ENCODE data around the gene ARFIP1. TPM values are rescaled to one million over a fixed set of nuclear protein-coding genes. Genes with fewer than 3 reads are reported as not detected.

ARFIP1 gene
- total and polyA plus RNA-seq, 9 of the 15 experiments (the other 6 are each of a cell fraction or from before 2014, with no cell fraction given): 14.1 to 25.1 (median 20.9) TPM

DNA sequence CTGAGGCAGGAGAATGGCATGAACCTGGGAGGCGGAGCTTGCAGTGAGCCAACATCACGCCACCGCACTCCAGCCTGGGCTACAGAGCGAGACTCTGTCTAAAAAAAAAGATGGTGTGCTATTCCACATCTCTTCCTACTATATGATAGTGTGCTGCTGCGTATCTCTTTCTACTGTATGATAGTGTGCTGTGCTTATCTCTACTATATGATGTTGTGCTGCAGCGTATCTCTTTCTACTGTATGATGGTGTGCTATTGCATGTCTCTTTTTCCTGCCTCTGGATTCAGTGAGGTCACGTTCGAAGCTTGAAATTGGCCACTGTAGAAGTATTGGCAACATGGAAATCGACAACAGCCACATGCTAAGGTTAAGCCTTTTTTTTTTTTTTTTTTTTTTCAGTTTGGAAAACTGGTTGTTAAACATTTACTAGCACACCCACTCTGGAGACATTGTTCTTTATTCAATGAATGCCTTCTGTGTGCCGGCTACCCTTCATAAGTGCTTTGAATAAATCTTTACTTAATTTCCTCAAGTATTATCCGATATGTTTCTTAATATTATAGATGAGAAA, 31.0 kb downstream of the ARFIP1 start (continued):
- TF ChIP-seq, protein P1, sequence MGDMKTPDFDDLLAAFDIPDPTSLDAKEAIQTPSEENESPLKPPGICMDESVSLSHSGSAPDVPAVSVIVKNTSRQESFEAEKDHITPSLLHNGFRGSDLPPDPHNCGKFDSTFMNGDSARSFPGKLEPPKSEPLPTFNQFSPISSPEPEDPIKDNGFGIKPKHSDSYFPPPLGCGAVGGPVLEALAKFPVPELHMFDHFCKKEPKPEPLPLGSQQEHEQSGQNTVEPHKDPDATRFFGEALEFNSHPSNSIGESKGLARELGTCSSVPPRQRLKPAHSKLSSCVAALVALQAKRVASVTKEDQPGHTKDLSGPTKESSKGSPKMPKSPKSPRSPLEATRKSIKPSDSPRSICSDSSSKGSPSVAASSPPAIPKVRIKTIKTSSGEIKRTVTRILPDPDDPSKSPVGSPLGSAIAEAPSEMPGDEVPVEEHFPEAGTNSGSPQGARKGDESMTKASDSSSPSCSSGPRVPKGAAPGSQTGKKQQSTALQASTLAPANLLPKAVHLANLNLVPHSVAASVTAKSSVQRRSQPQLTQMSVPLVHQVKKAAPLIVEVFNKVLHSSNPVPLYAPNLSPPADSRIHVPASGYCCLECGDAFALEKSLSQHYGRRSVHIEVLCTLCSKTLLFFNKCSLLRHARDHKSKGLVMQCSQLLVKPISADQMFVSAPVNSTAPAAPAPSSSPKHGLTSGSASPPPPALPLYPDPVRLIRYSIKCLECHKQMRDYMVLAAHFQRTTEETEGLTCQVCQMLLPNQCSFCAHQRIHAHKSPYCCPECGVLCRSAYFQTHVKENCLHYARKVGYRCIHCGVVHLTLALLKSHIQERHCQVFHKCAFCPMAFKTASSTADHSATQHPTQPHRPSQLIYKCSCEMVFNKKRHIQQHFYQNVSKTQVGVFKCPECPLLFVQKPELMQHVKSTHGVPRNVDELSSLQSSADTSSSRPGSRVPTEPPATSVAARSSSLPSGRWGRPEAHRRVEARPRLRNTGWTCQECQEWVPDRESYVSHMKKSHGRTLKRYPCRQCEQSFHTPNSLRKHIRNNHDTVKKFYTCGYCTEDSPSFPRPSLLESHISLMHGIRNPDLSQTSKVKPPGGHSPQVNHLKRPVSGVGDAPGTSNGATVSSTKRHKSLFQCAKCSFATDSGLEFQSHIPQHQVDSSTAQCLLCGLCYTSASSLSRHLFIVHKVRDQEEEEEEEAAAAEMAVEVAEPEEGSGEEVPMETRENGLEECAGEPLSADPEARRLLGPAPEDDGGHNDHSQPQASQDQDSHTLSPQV (IDR thresholded peaks at IDR 0.05): no peak
- TF ChIP-seq ZNF174 (CRISPR knock-in tag; IDR thresholded peaks at IDR 0.05) (no peak), NCOA2 (IDR thresholded peaks at IDR 0.05; ENCODE audit: partially characterized antibody in 2 of 2) (no peak)

DNA sequence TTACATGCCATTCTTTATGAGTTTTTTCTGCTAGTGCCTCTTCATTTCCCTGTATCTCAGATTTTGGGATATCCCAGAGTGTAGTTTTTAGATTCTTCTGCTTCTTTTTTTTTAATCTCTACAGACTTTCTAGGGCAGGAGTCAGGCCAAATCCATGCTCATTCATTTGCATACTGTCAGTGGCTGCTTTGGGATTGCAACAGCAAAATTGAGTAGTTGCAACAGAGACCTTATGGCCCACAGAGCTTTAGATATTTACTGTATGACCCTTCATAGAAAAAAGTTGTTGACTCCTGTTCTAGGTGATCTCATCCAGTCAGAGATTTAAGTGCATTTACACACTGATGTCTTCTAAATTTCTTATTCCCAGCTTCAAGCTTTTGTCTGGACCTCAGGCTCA, 35.3 kb downstream of the ARFIP1 start:
- in situ Hi-C loops (cut with MboI): no loop called here
- no peaks in the 10 kb centered on the region for H3K4me1 ChIP-seq (replicated peaks in 1 of 2; ENCODE audit: control insufficient read depth in 2 of 2, insufficient read depth in 2 of 2, low read length in 2 of 2)
- CTCF ChIA-PET (ENCODE audit: low intra/inter-chr PET ratio): no interaction called here

More for the DNA sequence above, 35.3 kb downstream of the ARFIP1 start:
- Histone ChIP-seq H3K27ac (ENCODE audit: extremely low read depth, low read depth, low read length) (no peak overlapping the region), H3K9me3 (replicated peaks; ENCODE audit: control insufficient read depth, insufficient read depth, low read depth, low read length) (peaks cover 3% of the 10 kb centered on the region; the same call in 1 of the 2 replicates), H4K20me1 (replicated peaks; ENCODE audit: control insufficient read depth, insufficient read depth, low read length) (no peaks in the 10 kb centered on the region), H3K4me2 (ENCODE audit: insufficient read depth, low read length) (no peak overlapping the region), H3K9ac (ENCODE audit: insufficient read depth in 1 of 2, low read depth in 2 of 2, low read length in 2 of 2) (no peak overlapping the region), H2AFZ (ENCODE audit: low read depth, low read length) (no peak overlapping the region), H3K27me3 (ENCODE audit: control insufficient read depth in 2 of 2, insufficient read depth in 2 of 2, low read length in 2 of 2) (no peaks in the 10 kb centered on the region), H3K79me2 (ENCODE audit: control insufficient read depth, insufficient read depth, low read length) (no peaks in the 10 kb centered on the region), H3K9me1 (ENCODE audit: control insufficient read depth, insufficient read depth, low read length) (no peaks in the 10 kb centered on the region), H3K4me3 (no peak overlapping the region), H3K36me3 (ENCODE audit: control insufficient read depth, insufficient read depth, low read length) (no peaks in the 10 kb centered on the region)
- FAIRE-seq (no peak), ATAC-seq (no peak), DNase-seq (ENCODE audit: extremely low read depth in 1 of 4, low spot score in 3 of 4) (no peak)
- intact Hi-C loops (cut with micrococcal nuclease): no loop called here
- POLR2A ChIA-PET: interaction anchor here (1.6 kb wide), 1 partner anchor 14 kb away, joined by 5 read pairs; no protein-coding TSS in a partner anchor
- no peak for TF ChIP-seq ZNF41 (CRISPR knock-in tag; conservative IDR thresholded peaks at IDR 0.05)
- TF ChIP-seq MCM5 (IDR thresholded peaks at IDR 0.05; ENCODE audit: low read depth): no peak
- no peak for TF ChIP-seq CBFA2T2 (conservative IDR thresholded peaks at IDR 0.05)
- BruUV-seq (replicated peaks): no TSS peak
